HG02973 (cell line): ENCODE data around the gene CRYGN.

Source experiments
- ATAC-seq: cut with Tn5 transposase; IDR thresholded peaks from one replicate; pipeline ENCODE4 v1.9.1; 2021; ENCODE audit warnings: moderate library complexity; ENCODE audit not compliant: unreplicated experiment

The CRYGN gene

DNA sequence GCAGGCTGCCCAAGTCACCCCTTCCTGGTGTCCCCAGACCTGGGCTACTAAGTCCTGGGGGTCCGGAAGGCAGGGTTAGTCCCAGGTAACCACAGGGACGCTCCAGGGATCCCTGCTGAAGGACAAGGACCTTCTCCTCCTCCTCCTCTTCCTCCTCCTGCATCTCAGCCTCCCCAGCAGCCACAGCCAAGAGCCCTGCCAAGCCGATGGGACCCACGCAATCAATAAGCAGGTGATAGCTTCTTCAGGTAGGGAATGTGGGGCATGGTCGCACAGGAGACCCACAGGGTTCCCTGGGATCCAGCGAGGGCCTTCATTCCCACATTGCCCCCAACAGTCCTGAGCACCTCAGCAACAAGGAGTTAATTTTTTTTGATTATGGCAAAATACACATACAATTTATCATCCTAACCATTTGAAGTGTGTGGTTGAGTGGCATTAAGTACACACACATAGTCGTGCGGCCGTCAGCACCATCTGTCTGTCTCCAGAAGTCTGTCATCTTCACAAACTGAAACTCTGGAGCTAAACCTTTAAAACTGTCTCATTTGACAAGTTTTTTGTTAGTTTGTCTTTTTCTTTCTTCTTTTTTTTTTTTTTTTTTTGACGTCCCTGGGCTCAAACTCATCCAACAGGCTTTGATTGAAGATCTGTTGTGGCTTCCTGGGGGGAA lies 12.1 kb downstream of the CRYGN start:
- no peak for ATAC-seq

DNA sequence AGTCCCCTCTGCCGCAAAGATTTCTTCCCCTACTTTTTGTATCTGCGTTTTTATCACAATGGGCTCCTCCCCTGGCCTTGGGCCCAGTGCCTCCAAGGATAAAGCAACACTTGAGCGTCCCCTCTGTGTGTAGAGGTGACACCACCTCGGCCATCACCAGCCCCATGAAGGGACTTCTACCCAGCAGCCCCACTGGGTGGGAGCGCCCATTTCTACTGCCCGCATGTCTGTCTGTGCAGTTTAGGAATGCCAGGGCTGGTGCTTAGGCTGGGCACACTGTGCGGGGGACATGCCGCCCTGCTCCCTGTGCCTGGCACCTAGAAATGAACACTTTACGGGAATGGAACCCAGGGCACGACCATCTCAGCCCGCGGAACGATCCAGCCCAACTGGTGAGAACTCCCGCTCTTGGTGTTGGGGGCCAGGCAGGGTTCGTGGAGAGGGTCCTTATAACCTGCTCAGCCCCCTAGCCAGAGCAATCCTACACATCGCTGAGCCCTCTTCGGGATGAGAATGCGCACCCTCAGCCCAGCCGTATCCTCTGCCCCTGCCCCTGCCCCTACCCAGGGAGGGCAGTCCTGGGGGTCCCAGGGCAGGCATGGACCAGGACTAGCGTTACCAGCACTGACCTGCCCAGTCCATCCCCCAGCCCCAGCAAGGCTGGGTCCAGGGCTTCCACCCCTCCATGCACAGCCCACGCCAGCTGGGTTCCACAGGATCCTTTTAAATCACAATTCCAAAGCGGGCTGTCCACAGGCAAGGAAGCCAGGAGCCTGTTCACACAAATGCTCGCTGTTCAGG lies 12.8 kb downstream of the CRYGN start:
- ATAC-seq = no peak

DNA sequence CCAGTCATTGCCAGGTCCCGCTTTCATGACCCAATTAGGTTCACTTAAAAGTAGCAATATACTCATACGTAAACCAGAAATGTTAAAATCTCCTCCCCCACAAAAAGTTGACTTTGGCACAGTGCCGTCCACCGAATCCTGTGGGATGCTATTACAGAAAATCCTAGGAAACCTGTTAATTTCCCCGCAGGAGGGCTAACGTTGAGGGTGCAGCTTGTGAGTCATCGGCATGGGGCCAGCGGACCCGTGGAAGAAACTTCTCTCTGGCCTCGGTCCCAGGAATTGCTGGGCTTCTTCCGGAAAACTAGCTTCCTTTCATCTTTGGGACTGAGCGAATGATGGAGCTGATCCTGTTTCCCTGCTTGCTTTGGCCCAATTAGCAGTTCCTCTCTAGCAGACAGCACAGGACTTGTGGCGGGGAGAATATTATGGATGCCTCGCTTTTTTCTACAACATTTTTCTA lies 13.5 kb downstream of the CRYGN start:
- no peak for ATAC-seq

DNA sequence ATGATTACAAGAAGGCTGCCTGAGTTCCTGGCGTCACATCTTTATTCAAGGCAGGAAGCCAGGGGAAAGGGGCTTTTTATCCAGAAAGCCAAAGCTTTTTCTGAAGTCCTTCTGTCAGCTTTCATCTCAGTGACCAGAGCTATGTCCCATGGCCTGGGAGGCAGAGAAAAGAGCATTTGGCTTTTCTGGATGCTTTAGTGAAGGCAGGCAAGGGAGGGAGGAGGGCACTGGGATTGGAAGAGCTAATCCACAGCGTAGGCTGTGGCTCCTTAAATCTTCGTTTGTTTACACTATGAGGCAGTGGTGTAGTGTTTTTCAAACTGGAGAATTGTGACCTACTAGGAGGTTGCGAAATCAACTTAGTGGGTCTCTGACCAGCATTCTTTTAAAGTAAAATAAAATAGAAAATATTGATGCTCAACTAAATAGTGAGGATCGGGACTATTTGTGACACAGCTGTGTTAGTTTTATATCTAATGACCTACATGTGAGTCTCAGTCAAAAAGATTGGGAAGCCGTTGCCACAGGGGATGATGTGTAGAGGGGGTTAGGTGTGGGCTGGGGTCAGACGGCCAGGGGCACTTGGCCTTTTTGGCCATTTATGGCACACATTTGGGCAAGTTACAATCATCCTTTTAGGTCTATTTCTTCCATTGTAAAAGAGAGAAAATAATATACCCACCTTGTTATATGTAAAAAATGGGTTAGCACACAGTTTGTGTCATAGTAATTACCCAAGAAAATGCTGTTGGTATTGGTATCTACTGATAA lies 14.1 kb downstream of the CRYGN start:
- ATAC-seq = no peak

DNA sequence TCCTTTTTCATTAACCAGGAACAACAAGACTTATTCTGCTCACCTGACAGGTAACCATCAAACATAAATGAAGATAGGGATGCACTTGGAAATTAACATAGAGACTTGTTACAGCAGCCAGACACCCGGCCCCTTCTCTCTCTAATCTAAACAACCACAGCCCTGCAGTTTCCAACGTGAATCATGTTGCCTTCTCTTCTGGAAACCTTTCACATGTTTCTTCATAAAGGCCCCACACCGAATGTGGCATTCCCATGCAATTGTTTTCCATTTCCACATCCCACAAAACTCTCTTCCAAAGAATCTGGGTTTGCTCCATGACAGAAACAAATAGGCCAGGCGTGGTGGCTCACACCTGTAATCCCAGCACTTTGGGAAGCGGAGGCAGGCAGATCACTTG lies 15.1 kb downstream of the CRYGN start:
- no peak for ATAC-seq

DNA sequence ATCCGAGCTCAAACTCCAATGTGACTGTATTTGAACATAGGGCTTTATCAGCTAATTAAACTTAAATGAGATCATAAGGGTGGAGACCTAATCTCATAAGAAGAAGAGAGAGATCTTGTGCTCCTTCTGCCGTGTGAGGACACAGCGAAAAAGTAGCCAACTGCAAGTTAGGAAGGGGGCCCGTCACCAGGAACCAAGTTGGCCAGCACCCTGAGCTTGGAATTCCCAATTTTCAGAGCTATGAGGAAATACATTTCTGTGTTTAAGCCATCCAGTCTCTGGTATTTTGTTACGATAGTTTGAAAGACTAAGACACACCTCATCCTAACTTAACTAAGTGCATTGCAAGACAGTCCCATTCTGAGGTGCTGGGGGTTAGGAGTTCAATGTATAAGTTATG lies 16.0 kb downstream of the CRYGN start:
- ATAC-seq = no peak

DNA sequence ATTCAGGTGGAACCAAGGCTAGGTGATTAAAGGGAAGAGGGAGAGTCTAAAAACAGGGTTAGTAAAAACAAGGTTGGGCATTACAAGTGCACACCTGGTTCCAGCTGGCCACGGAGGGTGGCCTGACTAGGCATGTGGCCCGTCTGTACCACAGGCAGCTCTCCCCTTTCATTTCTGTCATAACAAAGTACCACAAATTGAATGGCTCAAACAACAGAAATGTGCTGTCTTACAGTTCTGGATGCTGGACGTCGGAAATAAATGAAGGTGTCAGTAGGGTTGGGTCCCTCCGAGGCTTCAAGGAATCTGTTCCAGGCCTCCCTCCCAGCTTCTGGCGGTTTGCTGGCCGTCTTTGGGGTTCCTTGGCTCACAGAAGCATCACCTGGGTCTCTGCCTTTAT lies 16.7 kb downstream of the CRYGN start:
- ATAC-seq = no peak

DNA sequence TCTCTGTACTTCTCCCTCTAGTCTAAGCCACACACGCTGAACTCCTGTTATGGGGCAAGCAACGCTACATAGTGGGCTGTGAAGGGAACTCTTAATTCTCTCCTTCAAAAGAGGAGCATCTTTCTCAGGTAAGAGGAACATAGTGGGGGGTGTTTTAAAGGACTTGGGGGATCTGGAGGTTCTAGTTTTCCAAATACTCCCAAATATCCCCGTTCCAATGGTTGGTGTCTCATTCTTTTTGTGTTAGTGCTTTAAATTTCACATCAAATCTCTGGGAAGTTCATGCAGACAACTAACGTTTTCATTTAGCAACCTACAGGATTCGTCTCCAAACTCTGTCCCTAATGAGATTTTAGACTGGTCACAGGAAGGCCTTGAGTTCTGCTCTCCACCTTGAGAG lies 17.7 kb downstream of the CRYGN start:
- no peak for ATAC-seq

DNA sequence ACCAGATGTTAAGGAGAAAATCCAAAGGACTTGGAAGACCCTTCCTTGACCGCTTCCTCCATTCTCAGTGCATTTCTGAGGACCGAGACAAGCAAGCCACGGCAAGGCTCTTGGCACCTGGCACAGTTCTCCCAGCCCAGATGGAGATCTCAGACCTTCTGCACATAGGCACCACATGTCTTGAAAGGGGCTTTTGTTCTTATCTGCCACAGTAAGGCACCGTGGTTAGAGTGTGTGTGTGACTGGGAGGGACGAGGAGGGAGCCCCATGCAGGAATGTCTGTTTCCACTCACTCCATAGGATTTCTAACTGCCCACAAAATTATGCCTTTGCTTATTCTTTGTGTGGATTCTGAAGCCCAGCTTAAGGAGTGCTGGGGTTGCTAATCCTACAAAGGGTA lies 19.8 kb downstream of the CRYGN start:
- ATAC-seq = no peak

DNA sequence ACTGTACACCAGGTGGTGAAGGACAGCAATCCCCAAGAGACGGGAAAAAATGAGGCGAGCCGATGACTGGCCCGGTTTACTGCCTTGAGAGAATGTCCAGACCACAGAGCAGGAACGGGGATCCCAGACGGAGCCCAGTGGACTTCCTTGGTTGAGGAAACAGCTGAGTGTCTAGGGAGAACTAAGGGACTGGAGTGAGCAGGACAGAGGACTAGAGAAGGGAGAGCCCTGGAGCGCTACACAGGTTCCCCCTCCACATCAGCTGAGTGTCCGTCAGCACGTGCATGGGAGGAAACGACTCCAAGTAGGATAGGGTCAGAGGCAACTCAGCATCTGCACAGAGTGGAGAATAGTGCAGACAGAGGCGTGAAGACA lies 23.0 kb downstream of the CRYGN start:
- ATAC-seq = no peak

DNA sequence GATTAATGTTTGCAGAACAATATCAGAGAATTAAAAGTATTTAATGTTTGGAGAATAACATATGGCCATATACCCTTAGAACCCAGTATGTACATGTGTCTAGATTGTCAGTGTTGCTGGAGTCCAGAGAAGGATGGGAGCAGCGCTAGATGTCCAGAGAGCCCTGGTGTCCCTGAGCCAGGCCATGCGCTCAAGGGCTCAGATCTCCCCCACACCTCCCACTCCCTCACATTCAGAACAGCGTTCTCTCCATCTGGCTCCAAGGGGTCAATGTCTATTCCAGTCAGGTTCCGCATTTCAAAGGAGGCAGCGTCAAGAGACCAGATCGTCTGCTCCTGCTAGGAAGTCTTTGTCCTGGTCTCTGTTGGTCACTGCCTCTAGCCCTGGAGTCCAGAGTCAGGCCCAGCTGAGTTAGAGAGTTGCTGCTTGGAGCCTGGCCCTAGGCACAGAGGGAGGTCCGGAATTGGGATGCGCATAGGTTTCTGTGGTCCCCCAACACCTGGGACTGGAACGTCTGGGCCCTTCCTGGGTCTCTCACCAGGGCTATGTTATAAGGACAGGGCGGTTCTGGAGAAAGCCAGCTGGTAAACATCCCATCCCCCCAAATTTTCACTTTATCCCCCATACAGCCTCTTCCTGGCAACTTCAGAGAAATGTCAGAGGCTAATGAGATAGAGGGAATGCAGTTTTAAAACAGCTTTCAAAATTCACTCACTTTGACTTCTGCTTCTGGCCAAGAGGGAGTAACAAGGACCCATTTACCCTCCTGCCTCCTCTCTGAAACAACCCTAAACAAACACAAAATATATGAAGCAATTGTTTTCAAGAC lies 23.6 kb downstream of the CRYGN start:
- ATAC-seq = no peak

DNA sequence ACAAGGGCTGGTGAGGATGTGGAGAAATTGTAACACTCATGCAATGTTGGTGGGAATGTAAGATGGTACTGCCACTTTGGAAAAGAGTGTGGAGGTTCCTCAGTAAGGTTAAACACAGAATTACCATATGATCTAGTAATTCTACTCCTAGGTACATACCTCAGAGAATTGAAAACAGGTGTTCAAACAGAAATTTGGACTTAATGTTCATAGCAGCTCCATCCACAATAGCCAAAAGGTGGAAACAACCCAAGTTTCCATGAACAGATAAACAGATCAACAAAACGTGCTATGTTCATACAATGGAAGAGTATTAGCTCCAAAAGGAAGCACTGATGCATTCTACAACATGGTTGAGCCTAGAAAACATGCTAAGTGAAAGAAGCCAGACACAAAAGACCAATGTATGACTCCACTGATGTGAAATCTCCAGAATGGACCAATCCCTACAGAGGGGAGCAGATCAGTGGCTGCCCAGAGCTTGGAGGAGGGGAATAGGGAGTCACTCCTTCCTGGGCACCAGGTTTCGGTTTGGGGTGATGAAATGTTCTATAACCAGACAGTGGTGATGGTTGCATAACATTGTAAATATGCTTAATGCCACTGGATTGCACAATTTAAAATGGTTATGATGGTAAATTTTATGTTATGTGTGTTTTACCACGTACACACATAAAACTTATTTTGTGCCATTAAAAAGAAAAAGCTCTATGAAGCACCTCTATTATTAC lies 24.4 kb downstream of the CRYGN start:
- ATAC-seq = no peak

DNA sequence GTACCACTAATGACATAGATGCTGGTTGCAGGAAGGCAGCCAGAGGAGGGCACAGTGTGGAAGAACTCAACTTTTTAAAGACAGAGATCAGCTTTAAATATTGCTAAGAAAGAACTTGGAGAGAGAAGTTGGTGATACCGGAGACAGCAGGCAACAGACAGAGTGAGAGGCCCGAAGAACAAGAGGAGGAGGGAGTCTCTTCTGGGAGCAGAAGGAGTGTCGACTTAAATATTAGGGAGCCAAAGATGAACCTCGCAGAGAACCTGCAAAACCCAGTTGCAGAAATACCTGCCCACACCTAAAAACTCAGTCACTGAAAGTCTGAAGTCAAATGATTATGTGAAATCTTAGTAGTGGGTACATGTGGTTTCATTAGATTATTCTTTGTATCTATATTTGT lies 26.7 kb downstream of the CRYGN start:
- no peak for ATAC-seq

DNA sequence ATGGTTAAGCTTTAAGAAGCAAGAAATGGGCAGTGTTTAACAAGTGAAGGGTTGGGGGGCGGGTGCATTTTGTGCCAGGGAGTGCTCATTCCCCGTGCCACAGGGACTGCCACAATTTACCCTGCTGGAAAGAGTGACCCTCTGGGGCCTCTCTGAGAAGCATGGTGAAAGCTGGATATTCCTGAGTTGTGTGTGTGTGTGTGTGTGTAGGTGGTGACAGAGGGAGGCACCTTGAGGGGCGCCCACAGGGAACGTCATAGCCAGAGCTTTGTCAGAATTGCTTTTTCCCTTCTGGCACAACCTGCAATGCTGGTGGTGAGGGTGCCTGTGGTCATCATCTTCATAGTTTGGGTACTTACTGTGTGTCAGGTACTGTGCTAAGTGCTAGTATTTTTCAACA lies 27.6 kb downstream of the CRYGN start:
- ATAC-seq = no peak

DNA sequence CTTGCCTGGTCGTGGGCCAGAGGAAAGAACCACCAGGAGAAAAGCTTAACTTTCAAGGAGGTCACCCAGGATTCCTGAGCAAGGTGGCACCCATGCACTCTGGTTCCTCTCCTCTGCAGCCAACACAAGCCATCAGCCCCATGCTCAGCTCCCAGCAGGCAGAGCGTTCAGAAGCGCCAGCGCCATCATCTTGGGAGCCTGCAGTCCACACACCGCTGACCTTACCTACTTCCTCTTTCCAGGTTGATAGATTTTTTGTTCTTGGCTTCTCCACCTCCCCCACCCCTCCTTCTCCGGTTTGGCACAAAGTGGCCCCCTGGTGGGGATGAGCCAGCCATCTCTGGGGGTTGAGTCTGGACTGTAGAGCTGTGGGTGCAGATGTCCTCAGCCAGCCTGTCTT lies 28.4 kb downstream of the CRYGN start:
- ATAC-seq = no peak

DNA sequence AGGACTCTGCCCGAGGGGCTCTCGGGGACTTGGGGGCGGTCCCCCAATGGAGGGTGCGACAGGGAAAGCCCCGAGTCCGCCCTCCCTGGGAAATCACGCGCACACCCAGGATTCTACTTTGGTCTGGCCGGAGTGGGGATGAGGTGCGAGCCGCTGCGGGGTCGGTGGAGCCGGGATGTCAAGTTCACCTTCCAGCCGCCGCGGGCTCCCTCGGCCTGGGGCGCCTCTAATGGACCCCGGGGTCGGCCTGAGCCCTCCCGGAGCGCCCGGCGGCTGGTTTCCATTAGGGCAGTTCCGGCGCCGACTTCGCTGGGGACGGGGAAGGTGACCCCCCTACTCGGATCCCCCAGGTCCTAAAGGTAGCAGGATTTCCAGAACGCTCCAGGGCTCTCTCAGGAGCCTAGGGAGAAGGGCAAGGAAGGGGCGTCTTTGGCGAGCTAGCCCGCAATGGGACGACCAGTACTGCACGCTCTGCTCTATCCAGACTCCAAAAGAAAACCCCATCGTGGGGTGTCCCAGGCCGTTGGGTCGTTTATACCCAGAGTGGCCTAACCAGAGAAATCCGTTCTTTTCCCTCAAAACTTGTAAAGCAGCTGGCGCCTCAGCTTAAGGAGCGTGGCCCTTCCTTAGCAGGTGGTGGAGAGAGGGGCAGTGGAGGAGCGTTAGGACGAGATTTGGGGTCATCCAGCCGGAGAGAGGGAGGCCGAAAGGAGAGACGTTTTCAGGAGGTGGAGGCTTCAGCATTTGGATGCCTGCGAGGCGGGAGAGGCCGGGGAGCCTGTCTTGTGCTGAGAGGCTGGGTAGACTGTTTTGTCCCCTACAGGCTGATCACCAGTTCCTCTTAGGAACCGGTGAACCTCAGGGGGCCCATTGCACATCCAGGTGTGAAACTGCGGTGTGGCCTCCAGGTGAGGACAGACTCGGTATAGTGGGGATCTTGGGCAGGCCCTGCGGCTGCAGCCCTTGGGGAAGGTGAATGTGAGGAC lies 29.2 kb downstream of the CRYGN start:
- ATAC-seq = no peak

DNA sequence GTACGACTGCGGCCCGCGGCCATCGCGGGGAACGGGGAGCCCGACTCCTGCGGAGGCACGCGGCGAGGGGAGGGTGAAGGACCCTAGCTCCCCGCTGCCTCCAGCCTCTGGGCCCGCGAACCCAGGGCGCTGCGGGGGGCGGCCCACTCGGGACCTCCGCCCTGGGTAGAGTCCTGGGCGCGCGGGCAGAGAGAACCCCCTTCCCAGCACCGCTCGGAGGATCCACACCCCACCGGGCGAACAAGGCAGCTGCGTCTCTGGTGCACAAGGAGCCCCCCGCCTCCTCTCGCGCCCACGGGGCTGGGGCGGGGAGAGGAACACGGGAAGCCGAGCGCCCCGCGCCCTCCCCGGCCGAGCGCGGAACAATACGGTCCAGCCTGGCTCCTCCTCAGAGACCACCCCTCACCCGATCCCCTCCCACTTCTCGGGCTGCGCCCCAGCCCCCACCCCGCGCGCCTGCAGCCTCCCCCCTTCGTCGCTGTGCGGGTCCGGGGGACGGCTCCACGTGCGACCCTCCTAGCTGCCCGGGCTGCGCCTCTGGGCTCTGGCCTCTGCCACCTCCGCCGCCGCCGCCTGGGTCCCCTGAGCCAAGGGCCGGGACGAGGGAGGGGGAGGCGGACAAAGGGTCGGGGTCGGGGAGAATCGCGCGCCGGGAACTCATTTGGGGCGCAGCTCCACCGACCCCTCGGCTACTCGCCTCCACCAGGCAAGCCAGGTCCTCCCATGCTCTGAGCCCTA lies 30.1 kb downstream of the CRYGN start, which contains the start of gene WDR86:
Gene WDR86 (minus strand): TSS at position 372 of the 738 bp plus-strand sequence. CDS start 449 bp downstream, outside the sequence.
- no peak for ATAC-seq
